HCEC 1CT (cell line): ENCODE data around the gene PTGER2.

Source experiments
- DNase-seq: peaks from one replicate; pipeline ENCODE4 v3.0.0-alpha.2; 2017

Gene PTGER2, protein sequence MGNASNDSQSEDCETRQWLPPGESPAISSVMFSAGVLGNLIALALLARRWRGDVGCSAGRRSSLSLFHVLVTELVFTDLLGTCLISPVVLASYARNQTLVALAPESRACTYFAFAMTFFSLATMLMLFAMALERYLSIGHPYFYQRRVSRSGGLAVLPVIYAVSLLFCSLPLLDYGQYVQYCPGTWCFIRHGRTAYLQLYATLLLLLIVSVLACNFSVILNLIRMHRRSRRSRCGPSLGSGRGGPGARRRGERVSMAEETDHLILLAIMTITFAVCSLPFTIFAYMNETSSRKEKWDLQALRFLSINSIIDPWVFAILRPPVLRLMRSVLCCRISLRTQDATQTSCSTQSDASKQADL

DNA sequence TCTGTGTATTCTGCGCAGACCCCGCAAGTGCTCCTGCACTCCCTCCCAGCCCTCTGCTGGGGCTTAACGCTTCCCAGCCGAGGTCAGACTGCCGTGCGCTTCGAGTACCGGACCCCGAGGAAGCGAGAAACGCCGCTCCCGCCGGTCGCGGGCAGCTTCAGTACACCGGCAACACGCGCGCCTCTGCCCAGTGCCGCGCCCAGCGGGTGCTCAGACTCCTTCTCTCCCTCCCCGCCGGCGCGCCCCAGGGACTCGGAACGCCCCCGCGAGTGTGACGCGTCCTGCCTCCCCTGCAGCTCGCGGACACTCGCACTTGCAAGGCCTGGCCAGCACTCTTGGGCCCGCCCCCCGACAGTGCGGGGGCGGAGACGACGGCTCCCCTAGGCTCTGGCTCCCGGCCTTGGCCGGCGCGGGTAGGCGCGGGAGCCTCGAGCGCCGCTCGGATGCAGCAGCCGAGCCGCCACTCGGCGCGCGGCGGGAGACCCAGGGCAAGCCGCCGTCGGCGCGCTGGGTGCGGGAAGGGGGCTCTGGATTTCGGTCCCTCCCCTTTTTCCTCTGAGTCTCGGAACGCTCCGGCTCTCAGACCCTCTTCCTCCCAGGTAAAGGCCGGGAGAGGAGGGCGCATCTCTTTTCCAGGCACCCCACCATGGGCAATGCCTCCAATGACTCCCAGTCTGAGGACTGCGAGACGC, at the start of gene PTGER2:
TSS of gene PTGER2 (plus strand) at position 410 of the 692 bp plus-strand sequence. CDS start at position 647, 237 bp downstream.
- DNase-seq, result peak; percentile 96

DNA sequence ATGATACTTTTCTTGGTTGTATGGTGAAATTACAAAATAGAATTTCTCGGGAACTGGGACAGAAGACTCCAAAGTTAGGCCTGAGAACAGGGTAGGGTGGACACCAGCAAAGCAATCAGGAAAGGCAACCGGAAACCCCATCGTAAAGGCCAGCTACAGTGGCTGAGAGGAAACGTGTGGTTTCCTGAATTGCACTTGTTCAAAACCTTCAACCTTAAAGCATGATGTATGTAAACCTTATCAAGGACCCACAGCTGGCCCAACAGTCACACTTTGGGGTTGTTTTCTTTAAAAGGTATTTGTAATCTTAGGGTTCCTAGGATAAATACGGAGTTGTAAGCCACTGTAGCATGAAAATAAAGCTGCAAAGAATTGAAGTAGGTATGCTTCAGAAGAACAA, 48.9 kb upstream of the PTGER2 start:
- DNase-seq, result no peak

DNA sequence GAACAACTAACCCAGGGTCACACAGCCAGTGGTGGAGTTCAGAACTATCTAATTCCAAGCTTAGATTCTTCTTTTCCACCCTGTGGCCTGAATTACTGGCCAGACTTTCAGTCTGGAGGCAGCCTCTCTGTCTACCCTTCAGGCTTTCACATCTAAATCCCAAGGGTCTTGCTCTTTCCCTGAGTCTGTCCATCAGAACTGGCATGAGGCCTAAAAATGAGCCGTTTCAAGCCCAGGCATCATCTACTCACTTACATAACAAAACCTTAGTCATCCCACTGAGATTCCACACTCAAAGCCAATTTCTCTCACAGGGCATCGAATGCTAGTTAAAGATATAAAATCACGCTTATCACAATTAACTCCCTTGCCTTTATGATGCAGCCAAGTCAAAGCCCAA, 47.9 kb upstream of the PTGER2 start:
- DNase-seq, result peak; percentile 24

DNA sequence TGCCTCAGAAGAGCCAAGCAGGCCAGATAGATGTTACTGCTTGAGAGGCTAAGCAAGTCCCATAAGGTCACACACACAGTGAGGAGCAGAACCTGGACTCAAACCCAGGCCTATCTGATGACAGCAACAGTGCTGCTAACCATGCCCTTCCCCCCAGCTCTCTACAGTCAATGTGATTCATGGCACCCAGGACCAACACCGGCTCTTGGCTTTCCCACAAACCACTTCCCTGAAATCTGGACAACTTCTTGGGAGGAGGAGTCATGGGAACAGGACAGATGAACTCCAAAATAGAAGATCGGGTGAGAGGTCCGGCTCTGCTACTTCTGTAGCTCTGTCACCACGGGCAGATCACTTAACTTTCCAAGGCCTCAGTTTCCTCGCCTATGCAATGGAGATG, 47.3 kb upstream of the PTGER2 start:
- peak; percentile 17 for DNase-seq

DNA sequence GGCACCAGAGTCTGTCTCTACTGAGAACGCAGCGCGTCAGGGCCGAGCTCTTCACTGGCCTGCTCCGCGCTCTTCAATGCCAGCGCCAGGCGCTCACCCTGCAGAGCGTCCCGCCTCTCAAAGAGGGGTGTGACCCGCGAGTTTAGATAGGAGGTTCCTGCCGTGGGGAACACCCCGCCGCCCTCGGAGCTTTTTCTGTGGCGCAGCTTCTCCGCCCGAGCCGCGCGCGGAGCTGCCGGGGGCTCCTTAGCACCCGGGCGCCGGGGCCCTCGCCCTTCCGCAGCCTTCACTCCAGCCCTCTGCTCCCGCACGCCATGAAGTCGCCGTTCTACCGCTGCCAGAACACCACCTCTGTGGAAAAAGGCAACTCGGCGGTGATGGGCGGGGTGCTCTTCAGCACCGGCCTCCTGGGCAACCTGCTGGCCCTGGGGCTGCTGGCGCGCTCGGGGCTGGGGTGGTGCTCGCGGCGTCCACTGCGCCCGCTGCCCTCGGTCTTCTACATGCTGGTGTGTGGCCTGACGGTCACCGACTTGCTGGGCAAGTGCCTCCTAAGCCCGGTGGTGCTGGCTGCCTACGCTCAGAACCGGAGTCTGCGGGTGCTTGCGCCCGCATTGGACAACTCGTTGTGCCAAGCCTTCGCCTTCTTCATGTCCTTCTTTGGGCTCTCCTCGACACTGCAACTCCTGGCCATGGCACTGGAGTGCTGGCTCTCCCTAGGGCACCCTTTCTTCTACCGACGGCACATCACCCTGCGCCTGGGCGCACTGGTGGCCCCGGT, 46.4 kb upstream of the PTGER2 start, which contains the start of gene PTGDR:
TSS of gene PTGDR (plus strand) at position 198 of the 778 bp plus-strand sequence. CDS start at position 315, 117 bp downstream.
- DNase-seq, result no peak

DNA sequence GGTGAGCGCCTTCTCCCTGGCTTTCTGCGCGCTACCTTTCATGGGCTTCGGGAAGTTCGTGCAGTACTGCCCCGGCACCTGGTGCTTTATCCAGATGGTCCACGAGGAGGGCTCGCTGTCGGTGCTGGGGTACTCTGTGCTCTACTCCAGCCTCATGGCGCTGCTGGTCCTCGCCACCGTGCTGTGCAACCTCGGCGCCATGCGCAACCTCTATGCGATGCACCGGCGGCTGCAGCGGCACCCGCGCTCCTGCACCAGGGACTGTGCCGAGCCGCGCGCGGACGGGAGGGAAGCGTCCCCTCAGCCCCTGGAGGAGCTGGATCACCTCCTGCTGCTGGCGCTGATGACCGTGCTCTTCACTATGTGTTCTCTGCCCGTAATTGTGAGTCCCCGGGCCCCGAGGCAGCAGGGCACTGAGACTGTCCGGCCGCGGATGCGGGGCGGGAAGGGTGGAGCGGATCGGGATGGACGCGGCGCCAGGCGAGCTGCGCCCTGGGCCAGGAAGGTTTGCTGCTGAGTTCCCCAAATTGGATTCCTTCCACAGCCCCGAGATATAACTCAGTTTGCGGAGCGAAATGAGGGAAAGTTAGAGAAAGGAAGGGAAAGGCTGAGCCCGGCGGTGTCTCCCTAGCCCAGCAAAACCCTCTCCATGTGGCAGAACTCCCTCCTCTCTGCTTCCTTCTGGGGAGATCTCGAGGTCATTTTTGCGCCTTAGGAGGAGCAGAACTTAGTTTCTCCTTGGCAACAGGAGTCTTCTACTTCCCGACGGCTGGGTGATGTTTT, 45.6 kb upstream of the PTGER2 start:
- DNase-seq, result no peak

DNA sequence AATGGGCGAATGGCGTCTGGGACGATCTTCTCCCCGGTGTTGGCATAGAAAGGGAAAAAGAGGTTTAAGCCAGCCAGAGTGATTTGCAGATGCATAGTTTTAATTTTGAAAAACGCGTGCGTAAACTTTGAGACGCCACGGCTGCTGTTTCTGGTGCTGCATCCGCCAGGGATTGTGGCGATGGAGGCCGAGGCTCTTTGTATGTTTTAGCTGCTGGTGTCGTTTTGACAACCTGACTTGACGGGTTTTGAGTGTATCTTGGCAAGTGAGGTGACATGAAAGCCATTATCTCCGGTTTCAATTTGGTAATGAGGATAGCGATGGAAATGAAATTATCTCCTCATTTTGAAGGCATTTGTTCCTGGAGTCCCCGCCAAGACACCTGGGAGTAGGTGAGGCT, 45.0 kb upstream of the PTGER2 start:
- no peak for DNase-seq

DNA sequence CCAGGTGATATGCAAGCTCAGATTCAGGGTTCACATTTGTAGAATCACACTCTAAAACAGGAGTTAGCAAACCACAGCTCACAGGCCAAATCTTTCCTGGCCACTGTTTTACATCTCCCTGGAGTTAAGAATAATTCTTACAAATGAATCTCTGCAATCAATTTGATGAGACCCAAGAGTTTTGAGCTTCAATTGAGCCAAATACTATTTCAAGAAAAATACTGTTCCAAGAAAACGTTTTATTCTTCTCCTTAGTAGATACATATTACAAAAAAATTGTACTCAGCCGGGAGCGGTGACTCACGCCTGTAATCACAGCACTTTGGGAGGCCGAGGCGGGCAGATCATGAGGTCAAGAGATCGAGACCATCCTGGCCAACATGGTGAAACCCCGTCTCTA, 44.1 kb upstream of the PTGER2 start:
- no peak for DNase-seq

DNA sequence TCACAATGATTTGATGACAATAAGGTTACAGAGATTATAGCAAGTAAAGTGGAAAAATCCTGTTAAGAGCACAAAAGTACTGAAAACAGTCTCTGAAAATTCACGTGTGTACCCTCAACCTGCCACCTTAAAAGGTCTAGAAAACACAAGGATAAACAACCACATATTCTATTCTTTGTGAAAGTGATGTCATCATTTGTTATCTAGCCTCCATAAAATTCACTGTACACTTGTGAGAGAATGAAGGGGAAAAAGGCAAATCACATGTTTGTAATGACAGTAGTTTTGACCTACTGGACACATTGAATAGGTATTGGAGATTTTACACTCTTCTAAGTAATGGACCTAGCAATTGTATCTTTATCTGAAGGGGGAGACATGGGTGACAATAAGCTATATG, 42.6 kb upstream of the PTGER2 start:
- DNase-seq, result no peak

DNA sequence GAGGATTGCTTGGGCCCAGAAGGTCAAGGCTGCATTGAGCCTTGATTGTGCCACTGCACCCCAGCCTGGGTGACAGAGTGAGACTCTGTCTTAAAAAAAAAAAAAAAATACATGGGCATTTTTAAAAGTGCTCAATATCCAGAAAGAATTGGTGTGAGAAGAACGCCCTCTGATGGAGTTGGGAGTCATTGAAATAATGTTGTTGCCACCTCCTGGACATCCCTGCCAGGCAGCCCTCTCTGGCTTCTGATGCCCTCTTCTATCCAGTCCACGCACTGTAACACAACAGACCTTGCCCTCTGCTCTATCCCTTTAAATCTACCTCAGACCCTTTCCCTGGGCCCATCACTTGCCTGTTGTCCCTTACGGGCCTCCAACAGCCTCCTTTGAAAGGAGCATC, 41.7 kb upstream of the PTGER2 start:
- DNase-seq, result peak; percentile 56

DNA sequence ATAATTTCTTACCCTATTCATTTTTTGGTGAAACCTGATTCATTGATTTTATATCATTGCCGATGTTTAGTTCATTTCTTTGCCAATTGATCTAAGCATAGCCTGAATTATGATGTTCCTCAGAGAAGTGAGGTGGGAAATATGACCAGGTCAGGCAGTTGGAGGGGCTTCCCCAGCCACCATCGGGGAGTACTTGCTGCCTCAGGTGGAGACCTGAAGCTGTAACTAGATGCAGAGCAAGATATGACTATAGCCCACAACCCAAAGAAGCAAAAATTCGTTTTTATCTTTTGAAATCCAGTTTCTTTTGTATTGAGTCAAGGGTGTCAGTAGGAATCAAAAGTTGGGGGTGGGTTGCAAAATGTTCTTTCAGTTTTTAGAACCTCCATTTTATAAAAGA, 38.7 kb upstream of the PTGER2 start:
- DNase-seq, result no peak

DNA sequence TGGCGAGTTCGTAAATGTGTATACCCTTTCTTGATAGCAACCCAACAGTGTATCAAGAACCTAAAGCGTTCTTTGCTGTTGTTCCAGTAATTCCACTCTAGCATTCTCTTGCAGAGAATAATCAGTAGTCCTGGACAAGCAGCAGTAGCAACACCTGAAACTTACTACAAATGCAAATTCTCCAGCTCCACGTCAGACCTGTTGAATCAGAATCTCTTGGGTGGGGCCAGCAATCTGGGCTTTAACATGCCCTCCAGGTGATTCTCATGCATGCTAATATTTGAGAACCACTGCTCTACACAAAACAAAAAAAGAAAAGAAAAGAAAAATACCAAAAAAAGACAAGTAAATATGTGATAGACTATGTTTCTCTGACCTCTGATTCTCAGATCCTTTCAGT, 36.6 kb upstream of the PTGER2 start:
- DNase-seq, result no peak

DNA sequence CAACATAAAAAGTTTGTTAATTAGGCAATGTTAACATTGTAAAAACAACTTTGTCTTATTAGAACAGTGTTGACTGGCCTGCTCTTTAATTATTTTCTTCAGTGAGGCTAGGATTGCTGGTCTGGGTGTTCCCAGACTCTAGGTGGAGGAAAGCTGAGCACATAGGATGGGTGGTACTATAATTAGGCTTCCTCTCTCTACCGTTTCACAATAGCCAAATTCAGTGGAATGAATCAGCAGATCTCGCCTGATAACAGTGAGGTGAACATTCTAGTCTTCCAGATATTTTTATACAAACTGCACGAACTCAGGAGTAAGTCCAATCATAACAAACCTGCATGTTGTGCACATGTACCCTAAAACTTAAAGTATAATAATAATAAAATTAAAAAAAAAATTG, 34.7 kb upstream of the PTGER2 start:
- peak; percentile 46 for DNase-seq

DNA sequence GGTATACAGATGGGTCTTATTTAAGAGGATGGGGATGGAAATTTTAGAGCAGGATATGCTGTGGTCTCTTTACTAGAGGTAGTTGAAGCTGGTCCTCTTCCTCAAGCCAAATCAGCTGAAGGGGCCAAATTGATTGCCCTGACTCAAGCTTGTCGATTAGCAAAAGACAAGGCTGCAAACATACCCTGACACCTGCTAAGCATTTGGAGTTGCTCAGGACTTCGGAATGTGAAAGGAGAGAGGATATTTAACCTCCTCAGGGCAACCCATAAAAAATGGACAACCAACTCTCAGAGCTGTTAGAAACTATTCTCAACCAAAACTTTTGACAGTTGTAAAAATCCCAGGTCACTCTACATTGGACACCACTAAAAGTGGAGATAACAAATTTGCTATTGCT, 31.0 kb upstream of the PTGER2 start:
- DNase-seq, result no peak

DNA sequence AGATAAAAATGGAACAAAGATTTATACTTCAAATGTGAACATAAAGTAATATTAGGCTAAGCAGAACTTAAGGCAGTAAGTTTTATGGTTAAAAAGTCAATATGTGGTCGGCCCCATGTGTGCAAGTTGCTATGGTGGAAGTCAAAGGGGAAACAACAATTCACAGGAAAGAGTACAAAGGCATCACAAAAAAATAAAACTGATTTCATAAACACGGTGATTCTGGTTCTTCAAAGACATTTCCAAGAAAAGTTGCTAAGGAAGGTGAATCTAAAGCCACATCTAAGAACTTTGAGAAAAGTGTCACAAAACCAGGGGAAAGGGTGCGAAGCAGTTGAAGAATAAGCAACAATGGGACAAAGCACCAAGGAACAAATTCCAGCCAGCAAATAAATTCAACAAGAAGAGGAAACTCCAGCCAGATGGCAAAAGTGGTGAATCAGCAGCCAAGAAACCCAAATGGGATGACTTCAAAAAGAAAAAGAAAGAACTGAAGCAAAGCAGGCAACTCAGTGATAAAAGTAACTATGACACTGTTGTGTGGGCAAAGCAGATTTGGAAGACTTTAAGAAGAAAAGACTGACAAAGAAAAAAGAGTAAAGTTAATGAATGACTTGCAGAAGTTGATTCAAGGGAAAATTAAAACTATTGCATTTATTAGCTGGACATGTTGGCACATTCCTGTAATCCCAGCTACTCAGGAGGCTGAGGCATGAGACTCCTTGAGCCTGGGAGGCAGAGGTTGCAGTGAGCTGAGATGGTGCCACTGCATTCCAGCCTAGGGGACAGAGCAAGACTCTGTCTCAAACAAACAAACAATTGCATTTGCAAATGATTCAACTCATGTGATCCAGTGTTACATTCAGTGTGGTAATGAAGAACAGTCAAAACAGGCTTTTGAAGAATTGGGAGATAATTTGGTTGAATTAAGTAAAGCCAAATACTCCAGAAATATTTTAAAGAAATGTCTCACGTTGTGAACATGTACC, 27.2 kb upstream of the PTGER2 start:
- no peak for DNase-seq

DNA sequence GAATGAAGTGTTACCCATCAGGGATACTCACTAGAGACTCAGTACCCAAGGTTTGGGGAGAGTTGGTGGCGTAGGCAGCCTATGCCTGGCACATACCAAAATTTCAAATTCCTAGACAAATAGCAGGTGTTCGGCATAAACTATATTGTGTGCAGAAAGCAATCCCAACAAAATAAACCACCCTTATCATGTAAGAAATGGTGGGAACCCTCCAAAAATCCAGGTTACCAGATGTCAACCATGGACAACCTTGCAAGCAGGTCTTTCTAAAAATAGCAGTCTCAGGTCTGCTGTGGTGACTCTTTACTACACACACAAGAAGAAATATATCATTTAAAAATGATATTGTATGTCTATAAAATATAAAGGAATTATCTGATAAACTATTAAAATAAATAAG, 17.7 kb upstream of the PTGER2 start:
- no peak for DNase-seq

DNA sequence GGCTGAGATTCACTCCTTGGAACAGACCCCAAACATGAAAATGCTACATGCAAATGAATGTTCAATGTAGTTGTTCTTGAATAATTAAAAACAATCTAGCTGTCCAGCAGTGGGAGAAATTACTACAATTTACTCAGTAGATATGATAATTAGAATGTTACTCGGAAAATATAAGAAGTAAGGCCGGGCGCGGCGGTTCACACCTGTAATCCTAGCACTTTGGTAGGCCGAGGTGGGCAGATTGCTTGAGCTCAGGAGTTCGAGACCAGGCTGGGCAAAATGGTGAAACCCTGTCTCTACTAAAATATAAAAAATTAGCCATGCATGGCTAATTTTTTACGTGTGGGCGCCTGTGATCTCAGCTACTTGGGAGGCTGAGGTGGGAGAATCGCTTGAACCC, 15.3 kb upstream of the PTGER2 start:
- DNase-seq, result no peak

DNA sequence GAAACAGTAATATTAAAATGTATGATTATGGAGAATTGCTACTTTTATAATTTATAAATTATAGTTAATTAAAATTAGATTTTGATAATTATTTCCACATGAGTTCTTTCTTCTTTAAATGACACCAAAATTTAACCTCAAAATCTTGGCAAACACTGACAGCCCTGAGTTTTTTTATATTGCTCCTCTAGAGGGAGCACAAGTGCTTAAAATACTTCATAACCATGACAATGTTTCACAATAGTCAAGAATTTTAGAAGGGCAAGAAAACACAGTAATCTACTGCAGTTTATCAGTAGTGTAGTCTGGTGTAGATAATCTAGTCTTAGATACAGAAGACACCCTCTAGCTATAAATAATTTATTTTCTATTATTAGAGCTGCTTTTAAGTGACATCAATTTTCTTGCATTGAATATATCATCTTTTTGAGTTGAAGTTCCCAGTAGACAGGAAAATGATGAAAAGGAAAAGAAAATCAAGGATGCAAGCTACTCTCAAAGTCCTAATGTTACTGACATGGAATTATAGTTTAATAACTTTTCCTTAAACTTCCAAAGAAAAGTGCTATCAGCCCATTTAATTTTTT, 14.3 kb upstream of the PTGER2 start:
- peak; percentile 67 for DNase-seq

DNA sequence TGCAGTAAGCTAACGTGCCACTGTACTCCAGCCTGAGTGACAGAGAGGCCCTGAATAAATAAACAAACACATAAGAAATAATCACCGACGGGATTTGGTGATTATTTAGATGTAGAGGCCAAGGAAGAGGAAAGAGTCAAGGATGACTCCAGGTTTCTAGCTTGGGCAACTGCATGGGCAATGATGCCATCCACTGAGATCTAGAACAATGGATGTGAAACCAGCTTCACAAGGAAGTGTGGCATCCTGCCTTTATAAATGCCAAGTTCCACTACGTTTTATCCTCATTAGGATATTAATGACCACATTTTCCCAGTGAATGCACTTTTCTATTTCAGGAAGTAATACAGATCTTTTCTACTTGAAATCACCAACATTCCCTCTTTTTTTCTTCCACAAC, 10.9 kb upstream of the PTGER2 start:
- DNase-seq, result no peak

DNA sequence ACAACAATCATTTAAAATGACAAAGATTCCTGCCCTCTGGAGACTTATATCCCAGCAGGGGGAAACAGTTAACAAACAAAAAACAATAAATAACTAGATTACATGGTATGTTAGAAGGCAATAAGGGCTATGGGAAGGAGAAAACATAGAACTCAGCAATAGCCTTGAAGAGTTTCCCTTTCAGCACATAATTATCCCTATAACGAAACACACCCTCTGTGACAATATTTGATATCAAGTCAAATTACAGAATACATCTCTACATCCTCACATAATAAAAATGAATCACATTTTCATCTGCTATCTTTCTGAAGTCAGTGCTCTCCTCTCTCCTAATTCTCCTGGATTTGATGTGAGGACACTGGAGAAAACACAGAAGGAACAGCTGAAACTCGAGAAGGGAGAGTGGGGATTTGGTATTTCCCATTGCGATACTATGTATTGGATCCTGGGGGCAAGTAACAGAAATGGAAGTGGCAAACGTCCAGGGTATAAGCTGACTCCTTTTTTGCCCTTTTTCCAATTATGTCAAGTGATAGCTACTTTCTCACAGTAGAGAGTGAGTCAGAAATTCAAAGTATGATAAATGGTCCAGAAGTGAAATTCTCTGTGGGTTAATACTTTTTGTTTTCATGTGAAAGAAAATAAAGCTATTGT, 9.7 kb upstream of the PTGER2 start:
- no peak for DNase-seq

DNA sequence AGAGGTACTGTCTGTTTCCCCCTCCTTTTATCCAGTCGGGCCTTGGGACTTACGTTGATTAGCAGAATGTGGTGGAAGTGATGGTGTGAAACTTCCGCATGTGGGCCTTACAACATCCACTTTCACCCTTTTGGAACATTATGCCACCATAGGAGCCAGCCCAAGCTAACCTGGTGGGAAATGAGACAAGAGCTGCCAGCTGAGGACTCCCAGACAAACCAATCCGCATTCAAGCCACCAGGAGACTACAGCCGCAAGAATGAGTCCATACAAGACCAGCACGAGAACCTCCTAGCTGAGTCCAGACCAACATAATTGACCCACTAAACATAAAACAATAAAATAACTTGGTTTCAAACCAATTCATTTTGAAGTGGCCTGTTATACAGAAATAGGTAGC, 9.1 kb upstream of the PTGER2 start:
- no peak for DNase-seq
